Kasumi-1 (cell line): Measurements from ENCODE around the gene SLC16A5.
A peak's percentile ranks its signal among the peaks of the same experiment; 100 is the strongest.
"Not testable (repeated sequence)": the region's sequence is repeated elsewhere in the genome, so short reads cannot be mapped to it uniquely, and the experiment has no call there.

Source experiments
- DNase-seq, 2 experiments: peaks; one replicate each; lab custom pipeline; 2025; lab: John Stamatoyannopoulos, UW

SLC16A5 gene

GRCh38 chr17:75111777-75112335, 24.1 kb downstream of the SLC16A5 start:
- peak; percentile 31 to 39 for DNase-seq

DNA sequence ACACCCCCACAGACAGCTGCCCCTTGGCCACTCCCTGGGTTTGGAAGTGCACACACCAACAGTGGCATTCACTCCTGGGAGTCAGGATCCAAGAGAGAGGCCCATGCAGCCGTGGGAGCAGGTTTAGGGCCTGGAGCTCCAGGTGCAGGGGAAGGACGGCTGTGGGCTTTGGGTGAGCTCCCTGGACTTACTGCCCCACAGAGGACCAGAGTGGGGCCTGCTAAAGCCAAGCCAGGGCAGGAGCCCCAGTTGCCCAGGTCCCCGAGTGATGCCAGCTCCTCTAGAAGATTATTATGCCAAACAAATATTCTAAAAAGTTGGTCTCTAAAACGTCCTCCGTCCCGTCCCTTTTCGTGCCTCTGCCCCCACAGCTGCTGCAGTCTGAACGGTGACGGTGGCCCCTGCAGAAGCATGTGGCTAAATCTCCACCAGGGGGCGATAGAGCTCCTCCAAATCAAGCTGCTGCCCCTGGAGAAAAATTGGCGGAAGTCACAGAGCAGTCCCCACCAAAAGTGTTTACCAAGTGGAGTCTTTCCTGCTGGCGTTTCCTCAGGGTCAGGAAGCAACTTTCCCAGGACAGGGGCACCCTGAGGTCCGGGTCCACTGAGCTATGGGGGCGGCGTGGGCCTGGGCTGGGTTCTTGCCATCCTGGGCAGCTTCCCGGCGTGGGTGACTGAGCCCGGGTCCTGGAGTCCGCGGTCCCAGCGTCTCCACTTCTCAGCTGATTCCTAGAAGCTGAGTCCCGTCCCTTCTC, 26.2 kb downstream of the SLC16A5 start:
- peak; percentile 98 to 99 for DNase-seq

DNA sequence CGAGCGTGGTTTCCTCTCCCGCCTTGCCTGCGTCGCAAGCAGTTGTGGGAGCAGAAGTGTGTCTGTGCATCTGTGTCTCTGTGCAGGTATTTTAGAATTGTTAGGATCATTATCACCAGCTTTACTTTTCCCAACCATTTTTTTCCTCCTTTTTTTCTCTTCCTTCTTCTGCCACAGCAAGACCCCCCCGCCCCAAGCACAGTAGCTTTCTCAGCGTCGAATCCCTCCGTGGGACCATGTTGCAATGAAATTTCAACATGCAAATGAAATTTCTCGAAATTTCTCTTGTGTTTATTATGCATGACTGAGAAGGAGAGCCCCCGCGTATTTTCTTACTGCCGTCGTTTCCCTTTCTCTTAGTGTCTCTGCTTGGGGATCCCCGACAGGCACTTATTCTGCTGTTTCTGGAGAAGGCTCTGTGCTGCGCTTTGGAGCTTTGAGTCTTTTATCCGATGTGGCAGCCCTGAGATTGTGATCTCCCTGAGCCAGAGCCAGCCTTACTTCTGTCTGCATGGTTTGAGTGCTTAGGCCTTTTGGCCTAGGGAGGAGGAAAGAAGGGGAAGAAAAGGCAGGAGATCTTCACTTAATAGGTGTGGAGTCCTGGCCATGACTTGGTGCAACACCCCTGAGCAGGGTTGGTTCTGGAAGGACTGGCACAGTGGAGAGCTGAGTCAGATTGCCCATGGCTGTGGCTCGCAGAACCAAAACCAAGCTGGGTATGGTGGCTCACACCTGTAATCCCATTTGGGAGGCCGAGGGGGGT, 27.0 kb downstream of the SLC16A5 start:
- DNase-seq: no peak

GRCh38 chr17:75115555-75115954, 27.8 kb downstream of the SLC16A5 start:
- no peak for DNase-seq

GRCh38 chr17:75116737-75117136, 29.0 kb downstream of the SLC16A5 start:
- DNase-seq: peak; percentile 76 to 81

DNA sequence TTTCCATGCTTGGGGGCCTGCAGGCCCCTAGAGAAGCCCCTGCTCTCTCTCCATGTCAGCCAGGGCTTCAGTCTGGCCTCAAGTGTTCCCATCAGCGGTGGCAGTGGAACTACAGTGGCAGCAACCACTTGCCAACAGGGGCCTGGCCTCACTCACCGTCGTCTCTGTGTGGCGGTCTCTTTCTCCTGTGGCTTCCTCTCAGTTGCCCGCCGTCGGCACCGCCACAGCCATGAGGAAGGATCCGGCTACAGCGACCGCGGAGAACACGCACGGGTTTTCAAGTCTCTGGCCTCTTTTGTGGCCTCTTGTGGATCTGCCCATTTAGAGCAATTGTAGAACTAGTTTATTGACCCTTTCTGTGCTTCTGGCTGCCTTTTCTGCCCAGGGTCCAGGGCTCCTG, 30.6 kb downstream of the SLC16A5 start:
- no peak for DNase-seq

DNA sequence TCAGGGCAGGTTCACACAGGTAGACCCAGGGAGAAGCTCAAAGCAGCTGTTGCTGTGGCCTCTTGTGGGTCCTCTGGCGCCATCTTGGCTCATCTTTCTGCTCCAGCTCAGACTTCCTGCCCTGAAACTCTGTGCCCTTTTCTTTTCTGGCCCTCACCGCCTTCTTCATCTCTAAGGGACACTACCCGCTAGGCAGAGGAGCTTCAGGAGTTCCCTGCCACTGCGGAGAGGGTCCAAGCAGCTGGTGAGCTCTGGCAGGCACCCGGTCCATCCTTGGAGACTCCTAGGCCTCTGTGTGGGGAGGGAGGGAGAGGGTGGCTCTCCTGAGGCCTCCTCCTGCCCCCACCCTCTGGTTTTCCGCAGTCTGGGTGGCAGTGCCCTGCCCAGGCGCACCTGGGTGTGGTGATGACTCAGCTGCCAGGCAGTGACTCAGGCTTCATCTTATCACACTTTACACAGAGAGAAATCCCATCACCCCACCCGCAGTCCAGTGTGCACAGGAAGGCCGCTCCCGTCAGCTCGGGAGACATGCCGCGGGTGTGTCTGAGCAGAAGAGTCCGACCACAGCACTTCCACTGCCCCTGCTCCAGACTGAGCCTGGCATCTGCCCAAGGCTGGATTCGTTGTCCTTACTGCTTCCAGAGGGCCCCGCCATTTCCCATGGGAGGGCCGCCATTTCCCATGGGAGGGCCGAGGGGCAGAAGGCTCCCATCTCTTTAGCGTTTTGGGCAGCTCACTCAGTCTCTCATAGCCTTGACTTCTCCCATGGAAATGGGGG, 36.5 kb downstream of the SLC16A5 start:
- DNase-seq: no peak

DNA sequence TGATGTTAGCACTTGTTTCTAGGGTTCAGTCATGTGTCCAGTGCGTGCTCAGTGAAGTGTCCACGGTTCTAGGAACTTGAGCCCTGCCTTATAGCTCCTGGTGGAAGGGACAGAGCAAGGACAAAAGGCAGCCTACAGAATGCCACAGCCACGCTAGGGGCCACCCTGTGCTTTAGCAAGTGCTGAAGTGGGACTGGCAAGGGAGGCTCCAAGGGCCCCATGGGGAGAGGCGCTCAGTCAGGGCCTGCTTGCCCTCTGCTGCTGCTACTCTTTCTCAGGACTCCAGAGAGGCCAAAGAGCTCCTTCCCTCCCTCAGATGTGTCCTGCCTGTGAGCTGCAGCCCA, 37.0 kb downstream of the SLC16A5 start:
- DNase-seq: no peak

- no peak for DNase-seq
Measured at GRCh38 chr17:75125984-75126383, 38.2 kb downstream of the SLC16A5 start.

GRCh38 chr17:75126954-75127353, 39.2 kb downstream of the SLC16A5 start:
- no peak for DNase-seq

- not testable (repeated sequence) for DNase-seq
Measured at GRCh38 chr17:75127936-75128335, 40.2 kb downstream of the SLC16A5 start.

- no peak for DNase-seq
Measured at GRCh38 chr17:75128694-75129505, 41.1 kb downstream of the SLC16A5 start.

GRCh38 chr17:75129576-75129975, 41.8 kb downstream of the SLC16A5 start:
- DNase-seq: no peak

DNA sequence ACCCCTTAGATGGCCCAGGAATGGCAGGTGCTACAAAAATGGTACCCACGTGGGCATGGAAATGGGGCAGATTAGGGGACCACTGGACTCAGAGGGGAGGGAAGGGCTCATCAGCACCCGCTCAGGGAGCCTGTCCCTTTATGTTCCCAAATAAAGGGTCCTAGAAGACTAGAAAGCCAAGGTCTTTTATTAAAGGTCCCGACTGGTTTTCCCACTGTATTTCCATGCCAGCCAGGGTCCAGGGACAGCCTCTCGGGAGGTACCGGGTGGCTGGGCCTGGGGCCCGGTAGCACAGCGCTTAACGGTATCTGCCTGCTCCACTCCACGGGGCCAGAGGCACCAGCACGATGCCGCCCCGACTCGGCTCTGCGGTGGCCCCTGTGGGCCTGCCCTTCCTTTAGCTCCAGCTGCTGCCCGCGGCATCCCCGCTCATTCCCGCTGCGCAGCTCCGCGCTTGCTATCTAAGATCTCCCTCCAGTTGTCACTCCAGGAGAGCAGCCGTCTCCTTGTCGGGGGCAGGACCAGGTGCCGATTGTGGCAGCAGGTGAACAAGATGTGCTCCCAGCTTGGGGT, 42.4 kb downstream of the SLC16A5 start:
- DNase-seq: no peak

DNA sequence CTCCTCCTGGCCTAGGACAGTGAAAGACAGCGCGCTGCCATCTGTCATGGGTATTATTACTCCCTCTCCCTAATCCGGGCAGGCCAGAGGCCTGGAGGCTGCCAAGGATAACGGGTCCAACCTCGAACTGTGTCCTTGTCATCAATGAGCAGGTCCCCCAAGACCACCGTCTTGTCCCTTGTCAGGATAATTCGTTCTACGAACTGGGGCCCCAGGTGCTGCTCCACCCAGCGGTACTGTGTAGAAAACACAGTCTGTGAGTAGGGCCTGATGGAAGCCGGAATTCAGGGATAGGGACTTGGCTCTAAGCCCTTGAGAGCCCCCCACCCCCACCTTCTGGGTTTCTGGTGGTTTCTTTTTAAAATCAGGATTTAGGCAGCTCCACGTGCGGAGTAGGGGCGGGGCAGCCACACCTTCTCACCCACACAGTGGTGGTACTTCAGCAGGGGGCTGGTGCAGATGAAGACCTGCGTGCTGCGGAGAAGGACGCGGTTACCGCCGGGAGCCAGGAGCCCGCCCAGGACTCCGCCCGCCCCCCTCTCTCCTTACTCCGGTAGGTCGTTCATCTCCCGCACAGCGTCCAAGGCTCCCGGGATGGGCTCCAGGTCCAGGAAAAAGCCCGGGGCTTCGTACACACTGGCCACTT, 43.0 kb downstream of the SLC16A5 start:
- DNase-seq: peak; percentile 76 to 87

- DNase-seq: peak; percentile 81 to 84
Measured at GRCh38 chr17:75131278-75132017, 43.7 kb downstream of the SLC16A5 start, which contains the start of gene NT5C. Gene NT5C, minus strand, starts transcription at chr17:75131742. Its CDS starts 35 bp downstream, at chr17:75131707.

GRCh38 chr17:75132018-75133000, 44.6 kb downstream of the SLC16A5 start:
- DNase-seq: not testable (repeated sequence)

GRCh38 chr17:75133001-75133400, 45.2 kb downstream of the SLC16A5 start:
- DNase-seq: no peak
